AG04449 (cell line): ENCODE results near the gene DRG2.

Experiments
- CTCF ChIA-PET: fragments of 350-600 bp; formaldehyde crosslinking; extraction: SDS; loops from one replicate; lab custom pipeline; 2021; ENCODE audit warnings: antibody characterized with exemption; lab: Yijun Ruan, JAX
- POLR2A ChIA-PET: fragments of 400-600, 350-600 bp; formaldehyde crosslinking; extraction: SDS; loops from one replicate; lab custom pipeline; 2020; ENCODE audit warnings: antibody characterized with exemption, inconsistent platforms; lab: Yijun Ruan, JAX
- DNase-seq: peaks from one replicate; pipeline ENCODE4 v3.0.0-alpha.2; 2010; ENCODE audit warnings: low read depth, low spot score
- H3K4me3 ChIP-seq: 2 replicates; pipeline ENCODE4 v1.5.1; 2011; ENCODE audit warnings: low read depth, mild to moderate bottlenecking, control low read depth, low read length
- CTCF ChIP-seq: IDR thresholded peaks from one replicate; pipeline ENCODE4 v1.5.1; 2011; ENCODE audit warnings: mild to moderate bottlenecking, moderate library complexity, low read length, control low read depth, inconsistent platforms; ENCODE audit not compliant: insufficient read depth; ENCODE audit errors: missing control alignments

The DRG2 gene

GRCh38 chr17:18087610-18088491 is at the start of gene DRG2:
Gene DRG2 (plus strand): TSS chr17:18087948. CDS start chr17:18088024, 76 bp downstream.
- TF ChIP-seq CTCF: peak; percentile 29
- ChIA-PET CTCF (interaction anchor here (1.1 to 1.7 kb wide), 2 partner anchors 8 to 13 kb away, joined by 3 to 4 read pairs; no protein-coding TSS in a partner anchor), POLR2A (interaction anchor here (1.3 kb wide), 1 partner anchor 17 kb away, joined by 3 read pairs; no protein-coding TSS in a partner anchor)
- peak; percentile 40 for DNase-seq
- H3K4me3 ChIP-seq: peak within 1 kb of the TSS; percentile 96

GRCh38 chr17:18038149-18038850 is 49.4 kb upstream of the DRG2 start:
- no peak for TF ChIP-seq CTCF
- peak overlapping the region; percentile 83 for H3K4me3 ChIP-seq
- ChIA-PET POLR2A (no interaction called here), CTCF (interaction anchor here (0.6 to 3.7 kb wide), 11 partner anchors 10 to 399 kb away, joined by 3 to 25 read pairs (median 3); no protein-coding TSS in a partner anchor)
- no peak for DNase-seq

GRCh38 chr17:18038861-18039534 is 48.8 kb upstream of the DRG2 start, which contains the start of the genes ATPAF2 and GID4:
Gene ATPAF2 (minus strand): TSS chr17:18039168. CDS start chr17:18039013, 155 bp downstream.
Gene GID4 (plus strand): TSS chr17:18039408. CDS start chr17:18039465, 57 bp downstream.
- ChIA-PET POLR2A (no interaction called here), CTCF (interaction anchor here (0.6 to 1.9 kb wide), 4 partner anchors 148 to 450 kb away, joined by 3 to 16 read pairs (median 4); no protein-coding TSS in a partner anchor)
- H3K4me3 ChIP-seq: peak within 1 kb of the TSS; percentile 85
- DNase-seq: peak; percentile 89
- TF ChIP-seq CTCF: peak; percentile 6

- no peak for TF ChIP-seq CTCF
- ChIA-PET POLR2A (no interaction called here), CTCF (no interaction called here)
- DNase-seq: no peak
- peak overlapping the region; percentile 85 for H3K4me3 ChIP-seq
These were observed 48.0 kb upstream of the DRG2 start for GRCh38 chr17:18039535-18040260.

- peak overlapping the region; percentile 85 for H3K4me3 ChIP-seq
- POLR2A ChIA-PET: no interaction called here
- no peak for TF ChIP-seq CTCF
- CTCF ChIA-PET: interaction anchor here (0.7 kb wide), 1 partner anchor 212 kb away, joined by 3 read pairs; no protein-coding TSS in a partner anchor
- no peak for DNase-seq
These were observed 47.4 kb upstream of the DRG2 start for GRCh38 chr17:18040261-18040858.
